DND-41 (cell line): Measurements from ENCODE around the gene C2orf72.

Experiments
- ATAC-seq: fragments of 200-7000 bp; cut with Tn5 transposase; 3 replicates; pipeline ENCODE4 v1.9.1; 2021; ENCODE audit warnings: low read depth; ENCODE audit not compliant: insufficient read depth
- DNase-seq: peaks from one replicate; pipeline ENCODE4 v3.0.0-alpha.2; 2020
- H2AFZ ChIP-seq: 2 replicates; pipeline ENCODE4 v1.6.0; 2012; ENCODE audit warnings: low read depth, low read length
- H3K27ac ChIP-seq: 2 replicates; pipeline ENCODE4 v1.5.1; 2012; ENCODE audit warnings: low read length, inconsistent platforms
- H3K27me3 ChIP-seq: fragments of 200-600 bp; sonication (generic); 2 replicates; pipeline ENCODE4 v1.6.0; 2012; ENCODE audit warnings: low read length, mild to moderate bottlenecking, inconsistent platforms; ENCODE audit not compliant: insufficient read depth, poor library complexity
- H3K36me3 ChIP-seq: 2 replicates; pipeline ENCODE4 v1.5.1; 2012; ENCODE audit warnings: low read length, inconsistent platforms; ENCODE audit not compliant: insufficient read depth
- H3K4me1 ChIP-seq: 2 replicates; pipeline ENCODE4 v1.5.1; 2012; ENCODE audit warnings: mild to moderate bottlenecking, low read length; ENCODE audit not compliant: insufficient read depth
- H3K4me2 ChIP-seq: 2 replicates; pipeline ENCODE4 v1.6.0; 2012; ENCODE audit warnings: mild to moderate bottlenecking, moderate library complexity, low read length, inconsistent platforms; ENCODE audit not compliant: insufficient read depth
- H3K4me3 ChIP-seq, 2 experiments: fragments of 200-600 bp in 1 of 2; shearing (Covaris generic) in 1 of 2; 2 replicates each; pipeline ENCODE4 v1.5.1; 2012 to 2016; ENCODE audit warnings: inconsistent platforms in 2 of 2, low read length in 2 of 2, mild to moderate bottlenecking in 2 of 2, low read depth in 1 of 2, moderate library complexity in 1 of 2
- H3K79me2 ChIP-seq: 2 replicates; pipeline ENCODE4 v1.6.0; 2012; ENCODE audit warnings: low read length, inconsistent platforms; ENCODE audit not compliant: insufficient read depth
- H3K9ac ChIP-seq: 2 replicates; pipeline ENCODE4 v1.6.0; 2012; ENCODE audit warnings: low read depth, mild to moderate bottlenecking, inconsistent platforms, low read length, moderate library complexity
- H3K9me3 ChIP-seq: 2 replicates; pipeline ENCODE4 v1.5.1; 2012; ENCODE audit warnings: low read length, moderate library complexity, mild to moderate bottlenecking, inconsistent platforms; ENCODE audit not compliant: insufficient read depth, severe bottlenecking
- H4K20me1 ChIP-seq: 2 replicates; pipeline ENCODE4 v1.6.0; 2012; ENCODE audit warnings: low read length; ENCODE audit not compliant: insufficient read depth
- EZH2 ChIP-seq: IDR thresholded peaks from 3 replicates; pipeline ENCODE4 v1.6.1; 2012; ENCODE audit warnings: borderline replicate concordance, low read depth, mild to moderate bottlenecking, moderate library complexity, low read length, inconsistent platforms; ENCODE audit not compliant: severe bottlenecking
- TF ChIP-seq, protein P1 (sequence below): IDR thresholded peaks from 2 replicates; pipeline ENCODE4 v1.5.1; 2012; ENCODE audit warnings: borderline replicate concordance, low read length, moderate library complexity, mild to moderate bottlenecking; ENCODE audit not compliant: poor library complexity, severe bottlenecking; ENCODE audit errors: extremely low read depth

The C2orf72 gene

GRCh38 chr2:231010201-231010730 is 27.1 kb upstream of the C2orf72 start:
- Histone ChIP-seq H3K4me3 (no peak overlapping the region), H2AFZ (no peak overlapping the region), H3K36me3 (no peaks in the 10 kb centered on the region), H3K9ac (no peak overlapping the region), H3K9me3 (peaks cover 3% of the 10 kb centered on the region), H3K79me2 (no peaks in the 10 kb centered on the region), H4K20me1 (no peaks in the 10 kb centered on the region), H3K4me2 (no peak overlapping the region), H3K27ac (no peak overlapping the region), H3K4me1 (no peaks in the 10 kb centered on the region), H3K27me3 (peaks cover 31% of the 10 kb centered on the region)
- ATAC-seq (no peak), DNase-seq (no peak)
- TF ChIP-seq, protein P1, sequence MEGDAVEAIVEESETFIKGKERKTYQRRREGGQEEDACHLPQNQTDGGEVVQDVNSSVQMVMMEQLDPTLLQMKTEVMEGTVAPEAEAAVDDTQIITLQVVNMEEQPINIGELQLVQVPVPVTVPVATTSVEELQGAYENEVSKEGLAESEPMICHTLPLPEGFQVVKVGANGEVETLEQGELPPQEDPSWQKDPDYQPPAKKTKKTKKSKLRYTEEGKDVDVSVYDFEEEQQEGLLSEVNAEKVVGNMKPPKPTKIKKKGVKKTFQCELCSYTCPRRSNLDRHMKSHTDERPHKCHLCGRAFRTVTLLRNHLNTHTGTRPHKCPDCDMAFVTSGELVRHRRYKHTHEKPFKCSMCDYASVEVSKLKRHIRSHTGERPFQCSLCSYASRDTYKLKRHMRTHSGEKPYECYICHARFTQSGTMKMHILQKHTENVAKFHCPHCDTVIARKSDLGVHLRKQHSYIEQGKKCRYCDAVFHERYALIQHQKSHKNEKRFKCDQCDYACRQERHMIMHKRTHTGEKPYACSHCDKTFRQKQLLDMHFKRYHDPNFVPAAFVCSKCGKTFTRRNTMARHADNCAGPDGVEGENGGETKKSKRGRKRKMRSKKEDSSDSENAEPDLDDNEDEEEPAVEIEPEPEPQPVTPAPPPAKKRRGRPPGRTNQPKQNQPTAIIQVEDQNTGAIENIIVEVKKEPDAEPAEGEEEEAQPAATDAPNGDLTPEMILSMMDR = no peak
- TF ChIP-seq EZH2 = no peak

GRCh38 chr2:231011526-231011925 is 25.8 kb upstream of the C2orf72 start:
- Histone ChIP-seq H3K79me2 (no peaks in the 10 kb centered on the region), H3K9me3 (no peaks in the 10 kb centered on the region), H3K4me2 (no peak overlapping the region), H3K4me3 (no peak overlapping the region), H3K4me1 (no peaks in the 10 kb centered on the region), H4K20me1 (no peaks in the 10 kb centered on the region), H3K9ac (no peak overlapping the region), H3K36me3 (no peaks in the 10 kb centered on the region), H3K27me3 (peaks cover 33% of the 10 kb centered on the region), H2AFZ (no peak overlapping the region), H3K27ac (no peak overlapping the region)
- TF ChIP-seq EZH2 = no peak
- TF ChIP-seq, protein P1 = no peak
- DNase-seq (no peak), ATAC-seq (no peak)

GRCh38 chr2:231012463-231012862 is 24.9 kb upstream of the C2orf72 start:
- Histone ChIP-seq H3K4me3 (no peak overlapping the region), H3K4me1 (no peaks in the 10 kb centered on the region), H3K36me3 (no peaks in the 10 kb centered on the region), H2AFZ (no peak overlapping the region), H3K9me3 (no peaks in the 10 kb centered on the region), H3K79me2 (no peaks in the 10 kb centered on the region), H4K20me1 (no peaks in the 10 kb centered on the region), H3K9ac (no peak overlapping the region), H3K27me3 (peaks cover 33% of the 10 kb centered on the region), H3K27ac (no peak overlapping the region), H3K4me2 (no peak overlapping the region)
- TF ChIP-seq EZH2 = no peak
- TF ChIP-seq, protein P1 = no peak
- ATAC-seq (no peak), DNase-seq (no peak)

GRCh38 chr2:231013820-231014219 is 23.5 kb upstream of the C2orf72 start:
- no peak overlapping the region for H3K27ac ChIP-seq

More at GRCh38 chr2:231013820-231014219, 23.5 kb upstream of the C2orf72 start:
- Histone ChIP-seq H3K36me3 (no peaks in the 10 kb centered on the region), H3K4me1 (no peaks in the 10 kb centered on the region), H4K20me1 (no peaks in the 10 kb centered on the region), H3K4me2 (no peak overlapping the region), H3K9me3 (no peaks in the 10 kb centered on the region), H3K79me2 (no peaks in the 10 kb centered on the region), H3K9ac (no peak overlapping the region), H3K4me3 (no peak overlapping the region), H2AFZ (no peak overlapping the region), H3K27me3 (peaks cover 26% of the 10 kb centered on the region)
- TF ChIP-seq, protein P1 = no peak
- TF ChIP-seq EZH2 = no peak
- no peak for ATAC-seq
- no peak for DNase-seq
